ENCODE data around the gene DCP2.

DNA sequence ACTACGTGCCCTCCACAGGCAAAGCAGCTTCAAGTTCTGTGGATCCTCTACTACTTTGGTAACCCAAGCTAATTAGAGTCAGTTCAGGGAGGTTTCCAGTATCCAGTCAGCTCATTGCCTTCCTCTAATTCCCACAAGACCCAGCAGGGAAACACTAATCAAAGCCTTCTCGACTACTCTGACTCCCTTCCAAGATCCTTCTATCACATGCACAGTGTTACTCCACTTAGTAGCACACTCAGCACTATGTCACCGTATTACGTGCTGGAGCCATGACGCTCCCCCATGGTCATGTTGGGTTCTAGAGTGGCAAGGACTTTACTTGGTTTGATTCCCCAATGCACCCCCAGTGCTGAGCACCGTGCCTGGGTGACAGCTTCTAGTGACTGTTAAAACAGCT, 53.0 kb downstream of the DCP2 start:
- no peak for TF ChIP-seq POLR2A (IDR thresholded peaks at IDR 0.05)
- no peak for TF ChIP-seq CTCF (IDR thresholded peaks at IDR 0.05)
